ENCODE measurements around the gene UPB1.
"Not testable (repeated sequence)": the region's sequence is repeated elsewhere in the genome, so short reads cannot be mapped to it uniquely, and the experiment has no call there.

UPB1 gene

GRCh38 chr22:24504956-24505736, 10.0 kb downstream of the UPB1 start:
- no peak for DNase-seq

DNA sequence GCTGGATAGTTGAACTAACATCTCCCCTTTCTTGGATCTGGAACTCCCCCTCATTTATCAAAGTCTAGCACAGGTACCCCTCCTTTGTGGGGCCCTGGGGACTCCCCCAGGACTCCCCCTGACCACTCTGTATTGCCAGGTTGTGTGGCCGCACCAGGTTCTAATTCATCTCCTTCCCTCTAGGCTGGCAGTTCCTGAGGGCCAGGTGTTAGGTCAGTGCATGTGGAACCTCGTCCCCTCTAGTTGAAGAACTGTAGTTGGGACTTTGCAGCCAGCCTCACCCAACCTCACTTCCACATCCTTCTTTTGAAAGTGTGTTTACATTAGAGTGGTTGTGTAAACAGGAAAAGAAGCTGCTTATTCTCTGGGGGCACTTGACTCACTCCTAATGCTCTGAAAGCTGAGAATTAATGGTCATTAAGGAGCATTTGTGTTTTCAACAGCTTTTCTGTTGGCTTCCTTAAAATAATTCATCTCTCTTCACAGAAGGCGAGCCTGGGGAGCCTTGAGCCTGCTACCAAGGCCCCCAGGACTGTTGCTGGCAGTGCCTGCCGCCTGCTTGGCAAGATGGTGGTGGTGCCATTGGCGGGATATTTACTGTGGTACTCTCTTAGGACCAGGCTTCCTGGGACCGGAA, 11.8 kb downstream of the UPB1 start:
- no peak for DNase-seq

- DNase-seq, result no peak
Observed at GRCh38 chr22:24507716-24508115, 12.6 kb downstream of the UPB1 start.

DNA sequence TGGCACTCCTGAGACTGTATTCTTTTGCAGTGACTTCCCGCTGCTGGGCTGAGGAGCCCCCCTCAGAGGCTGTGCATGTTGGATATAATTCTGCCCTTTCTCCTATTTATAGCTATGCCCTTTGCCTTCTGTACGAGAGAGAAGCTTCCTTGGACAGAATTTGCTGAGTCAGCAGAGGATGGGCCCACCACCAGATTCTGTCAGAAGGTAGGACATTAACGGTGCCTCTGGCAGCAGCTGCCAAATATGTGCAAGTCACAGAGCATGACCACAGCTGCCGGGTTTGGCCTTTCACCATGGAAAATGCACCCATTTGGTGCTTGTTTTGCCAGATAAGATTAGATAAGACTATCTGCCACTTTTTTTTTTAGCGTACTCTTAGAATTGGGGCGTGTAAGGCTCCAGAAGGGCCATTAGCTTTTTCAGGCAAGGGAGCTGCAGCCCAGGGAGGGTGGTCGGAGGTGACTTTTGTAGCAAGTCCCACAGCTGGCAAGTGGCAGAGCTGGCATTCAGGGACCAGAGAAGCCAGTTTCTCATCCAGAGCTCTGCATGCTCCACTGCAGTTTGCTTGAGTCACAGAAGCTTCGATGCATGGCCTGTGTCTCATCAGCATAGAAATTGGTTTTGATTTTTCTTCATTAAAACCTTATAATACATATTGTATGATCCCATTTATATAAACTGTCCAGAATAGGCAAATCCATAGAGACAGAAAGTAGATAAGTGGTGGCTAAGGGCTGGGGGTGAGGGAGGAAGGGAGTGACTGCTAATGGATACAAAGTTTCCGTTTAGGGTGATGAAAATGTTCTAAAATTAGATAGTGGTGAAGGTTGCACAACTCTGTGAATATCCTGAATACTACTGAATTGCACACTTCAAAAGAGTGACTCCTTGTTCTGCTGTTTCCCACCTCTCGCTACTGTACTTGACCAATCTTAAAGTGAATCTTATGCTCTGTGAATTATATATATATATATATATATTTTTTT, 15.8 kb downstream of the UPB1 start:
- no peak for DNase-seq

DNA sequence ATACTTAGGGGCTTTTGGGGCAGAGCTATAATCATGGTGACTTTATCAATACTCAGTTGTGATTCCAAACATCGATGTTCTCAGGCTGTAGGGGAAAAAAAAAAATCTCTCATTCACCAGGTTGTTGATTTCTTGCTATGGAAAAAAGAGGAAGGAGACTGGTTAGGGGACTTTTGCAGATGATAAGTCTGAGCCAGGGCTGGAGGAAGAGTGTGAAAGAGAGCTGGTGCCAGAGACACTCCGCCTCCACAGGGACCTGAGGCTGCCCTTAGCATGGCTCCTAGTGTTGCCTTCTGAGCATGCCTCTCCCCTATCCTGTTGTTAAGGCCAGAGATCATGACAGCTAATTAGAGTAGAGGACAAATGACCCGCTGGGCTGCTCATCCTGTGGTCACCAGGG, 16.9 kb downstream of the UPB1 start:
- no peak for DNase-seq

GRCh38 chr22:24513378-24514240, 18.5 kb downstream of the UPB1 start:
- no peak for DNase-seq

GRCh38 chr22:24514241-24515026, 19.3 kb downstream of the UPB1 start:
- no peak for DNase-seq

DNA sequence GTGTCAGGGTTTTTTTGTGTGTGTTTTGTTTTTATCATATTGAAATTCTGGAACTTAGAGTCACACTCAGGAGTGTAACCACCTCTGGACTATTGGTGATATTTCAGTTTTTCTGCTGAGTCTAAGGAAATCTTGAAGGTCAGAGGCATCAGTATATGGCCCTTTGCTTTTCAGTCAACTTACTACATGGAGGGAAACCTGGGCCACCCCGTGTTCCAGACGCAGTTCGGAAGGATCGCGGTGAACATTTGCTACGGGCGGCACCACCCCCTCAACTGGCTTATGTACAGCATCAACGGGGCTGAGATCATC, 19.9 kb downstream of the UPB1 start:
- DNase-seq, result no peak

DNA sequence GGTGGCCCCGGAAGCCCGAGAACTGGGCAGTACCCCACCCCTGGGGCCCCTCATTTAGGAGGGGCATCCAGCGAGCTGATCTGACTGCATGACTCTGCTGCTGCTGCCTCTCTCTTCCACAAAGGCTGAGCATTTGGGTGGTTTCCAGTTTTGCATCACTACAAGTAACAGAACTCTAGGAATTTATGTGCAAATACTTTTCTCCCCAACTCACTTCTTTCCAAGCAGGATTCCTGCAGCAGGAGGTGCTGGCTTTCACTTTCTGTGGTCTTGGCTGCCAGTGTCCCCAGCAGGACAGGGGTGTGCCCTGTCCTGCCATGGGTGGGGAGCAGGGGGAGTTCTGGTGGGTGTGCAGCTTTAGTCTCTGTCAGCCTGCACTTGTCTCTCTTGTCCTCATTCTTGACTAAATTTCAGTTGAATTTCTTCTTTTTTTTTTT, 21.2 kb downstream of the UPB1 start:
- no peak for DNase-seq

DNA sequence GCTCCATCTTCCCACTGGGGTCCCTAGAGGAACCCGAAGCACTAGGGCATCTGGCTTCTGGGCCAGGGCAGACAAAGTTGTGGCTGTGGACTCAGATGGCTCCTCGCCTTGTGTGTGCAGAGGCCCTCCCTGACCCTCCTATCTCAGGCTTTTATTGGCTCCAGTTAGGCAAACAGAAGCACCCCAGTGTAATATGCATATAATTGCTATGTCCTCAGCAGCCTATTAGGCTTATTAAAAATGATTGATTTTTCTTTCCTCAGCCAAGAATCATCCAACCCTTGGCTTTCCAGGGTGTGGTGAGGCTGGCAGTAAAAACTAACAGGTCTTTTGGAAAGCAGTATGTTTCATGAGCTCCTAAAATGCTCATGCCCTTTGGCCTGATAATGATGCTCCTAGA, 22.3 kb downstream of the UPB1 start:
- no peak for DNase-seq

- DNase-seq, result no peak
Observed at GRCh38 chr22:24518228-24518627, 23.1 kb downstream of the UPB1 start.

GRCh38 chr22:24518771-24519485, 23.8 kb downstream of the UPB1 start:
- DNase-seq, result no peak

GRCh38 chr22:24519496-24519895, 24.4 kb downstream of the UPB1 start:
- DNase-seq, result no peak

DNA sequence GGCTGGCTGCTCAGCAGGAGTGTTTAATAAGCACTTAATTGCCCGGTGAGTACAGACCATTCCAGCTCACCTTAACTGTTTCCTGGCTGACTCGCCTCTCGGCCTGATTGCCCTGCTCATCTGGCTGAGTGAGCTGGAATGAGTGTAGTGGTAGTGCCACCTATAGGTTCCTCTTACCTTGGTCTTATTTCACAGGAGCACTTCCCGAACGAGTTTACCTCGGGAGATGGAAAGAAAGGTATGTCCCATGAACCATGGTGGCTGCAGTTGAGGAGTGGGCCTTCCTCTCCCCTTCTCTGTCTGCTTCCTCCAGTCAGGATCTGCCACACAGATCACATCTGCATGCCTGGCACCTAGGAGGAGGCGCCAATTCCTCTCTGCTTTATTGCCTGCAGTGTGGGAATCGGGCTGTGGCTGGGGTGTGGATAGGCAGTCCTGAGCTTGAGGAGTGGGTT, 26.7 kb downstream of the UPB1 start:
- no peak for DNase-seq

GRCh38 chr22:24523873-24524272, 28.7 kb downstream of the UPB1 start:
- DNase-seq, result no peak

GRCh38 chr22:24525416-24526037, 30.4 kb downstream of the UPB1 start:
- no peak for DNase-seq

DNA sequence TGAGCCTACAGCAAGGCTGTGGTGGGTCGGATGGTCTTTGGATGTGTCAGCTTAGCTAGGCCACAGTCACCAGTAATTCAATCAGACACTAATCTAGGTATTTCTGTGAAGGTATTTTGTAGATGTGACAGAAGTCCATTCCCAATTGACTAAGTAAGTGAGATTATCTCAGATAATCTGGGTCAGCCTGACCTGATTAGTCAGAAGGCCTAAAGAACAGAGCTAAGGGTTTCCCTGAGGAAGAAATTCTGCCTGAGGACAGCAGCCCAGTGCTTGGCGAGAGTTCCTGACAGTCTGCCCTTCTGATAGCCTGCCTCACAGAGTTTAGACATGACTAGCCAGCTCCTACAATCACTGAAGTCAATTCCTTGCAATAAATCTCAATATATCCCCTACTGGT, 31.1 kb downstream of the UPB1 start:
- DNase-seq, result no peak

DNA sequence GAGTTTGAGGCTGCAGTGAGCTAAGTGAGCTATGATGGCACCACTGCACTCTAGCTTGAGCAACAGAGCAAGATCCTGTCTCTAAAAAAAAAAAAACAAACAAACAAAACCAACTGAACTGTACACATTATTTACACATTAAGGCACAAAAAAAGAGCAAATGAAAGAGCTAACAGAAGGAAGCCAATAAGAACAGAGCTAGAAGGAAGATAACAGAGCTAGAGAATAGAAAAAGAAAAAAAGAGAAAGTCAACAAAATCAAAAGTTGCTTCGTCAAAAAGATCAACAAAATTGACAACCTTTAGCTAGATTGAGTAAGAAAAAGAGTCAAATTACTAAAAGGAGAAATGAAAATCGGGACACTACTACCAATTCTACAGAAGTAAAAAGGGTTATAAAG, 34.8 kb downstream of the UPB1 start:
- no peak for DNase-seq

DNA sequence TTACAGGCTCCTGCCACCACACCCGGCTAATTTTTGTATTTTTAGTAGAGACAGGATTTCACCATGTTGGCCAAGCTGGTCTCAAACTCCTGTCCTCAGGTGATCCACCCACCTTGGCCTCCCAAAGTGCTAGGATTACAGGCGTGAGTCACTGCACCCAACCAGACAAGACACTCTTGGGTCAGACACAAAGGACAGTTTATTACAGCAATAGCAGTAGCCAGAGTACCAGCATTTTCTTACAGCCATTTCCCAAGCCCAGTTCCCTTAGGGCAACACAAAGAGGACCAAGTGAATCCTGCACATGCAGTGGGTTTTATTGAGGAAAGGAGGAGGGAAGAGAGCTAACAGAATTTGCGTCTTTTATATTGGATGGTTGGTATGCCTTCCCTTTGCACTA, 35.8 kb downstream of the UPB1 start:
- not testable (repeated sequence) for DNase-seq

GRCh38 chr22:24532075-24532474, 36.9 kb downstream of the UPB1 start:
- no peak for DNase-seq

All from activated gamma-delta T cell (primary cell).